Superior temporal gyrus (tissue), 1 donor: ENCODE measurements around the gene KIF20B.

Experiments
- DNase-seq: peaks from one replicate; pipeline ENCODE4 v3.0.0-alpha.2; 2016; ENCODE audit errors: extremely low spot score

The KIF20B gene

GRCh38 chr10:89701242-89702120 lies at the start of gene KIF20B:
Gene KIF20B (plus strand): TSS chr10:89701590. CDS start chr10:89705295, 3,705 bp downstream.
- peak; percentile 97 for DNase-seq

GRCh38 chr10:89651916-89652573 lies 49.3 kb upstream of the KIF20B start:
- DNase-seq, result no peak

GRCh38 chr10:89652806-89653370 lies 48.5 kb upstream of the KIF20B start:
- DNase-seq, result no peak

GRCh38 chr10:89653410-89653869 lies 48.0 kb upstream of the KIF20B start:
- DNase-seq, result no peak

GRCh38 chr10:89655722-89656121 lies 45.7 kb upstream of the KIF20B start:
- DNase-seq, result no peak

GRCh38 chr10:89657302-89657701 lies 44.1 kb upstream of the KIF20B start:
- DNase-seq, result no peak

- DNase-seq, result peak; percentile 22
Measured at GRCh38 chr10:89659143-89660131, 42.0 kb upstream of the KIF20B start.

- DNase-seq, result no peak
Measured at GRCh38 chr10:89662596-89662995, 38.8 kb upstream of the KIF20B start.

- DNase-seq, result no peak
Measured at GRCh38 chr10:89663144-89663543, 38.2 kb upstream of the KIF20B start.

GRCh38 chr10:89664203-89664602 lies 37.2 kb upstream of the KIF20B start:
- no peak for DNase-seq

GRCh38 chr10:89665302-89665701 lies 36.1 kb upstream of the KIF20B start:
- no peak for DNase-seq

- DNase-seq, result no peak
Measured at GRCh38 chr10:89666138-89666537, 35.3 kb upstream of the KIF20B start.

- DNase-seq, result no peak
Measured at GRCh38 chr10:89668386-89669071, 32.9 kb upstream of the KIF20B start.

GRCh38 chr10:89669985-89670384 lies 31.4 kb upstream of the KIF20B start:
- no peak for DNase-seq

- no peak for DNase-seq
Measured at GRCh38 chr10:89670926-89671325, 30.5 kb upstream of the KIF20B start.

- no peak for DNase-seq
Measured at GRCh38 chr10:89677341-89677740, 24.0 kb upstream of the KIF20B start.

- DNase-seq, result no peak
Measured at GRCh38 chr10:89679986-89680385, 21.4 kb upstream of the KIF20B start.

- no peak for DNase-seq
Measured at GRCh38 chr10:89683883-89684282, 17.5 kb upstream of the KIF20B start.

GRCh38 chr10:89684604-89685003 lies 16.8 kb upstream of the KIF20B start:
- DNase-seq, result no peak

GRCh38 chr10:89685936-89686335 lies 15.5 kb upstream of the KIF20B start:
- no peak for DNase-seq

- no peak for DNase-seq
Measured at GRCh38 chr10:89690027-89690426, 11.4 kb upstream of the KIF20B start.
